Endothelial cell of umbilical vein (primary cell): ENCODE data around the gene ZNF316. TPM values are rescaled to one million over a fixed set of nuclear protein-coding genes. Genes with fewer than 3 reads are reported as not detected.

Experiments used
- BruUV-seq: library from RNA; stranded (reverse); fragments of 400-500 nt; replicated peaks from 2 replicates; lab custom pipeline; 2021; lab: Mats Ljungman, UMichigan
- CTCF ChIA-PET: fragments of 300-600, 350-600 bp; sonication (Branson Sonifier 250); formaldehyde crosslinking; loops from one replicate; lab custom pipeline; 2021; ENCODE audit warnings: antibody characterized with exemption, inconsistent platforms; lab: Charles Lee
- POLR2A ChIA-PET: fragments of 300-600, 350-600 bp; sonication (Branson Sonifier 250); formaldehyde crosslinking; loops from one replicate; lab custom pipeline; 2021; ENCODE audit warnings: antibody characterized with exemption, inconsistent platforms; lab: Charles Lee
- DNase-seq: peaks from one replicate; pipeline ENCODE4 v3.0.0-alpha.2; 2011; ENCODE audit warnings: low read depth, low spot score
- FAIRE-seq: peaks from 2 replicates; lab custom pipeline; 2011; peaks lifted over from hg19 to GRCh38; lab: Jason Lieb, UNC
- H2AFZ ChIP-seq: 2 replicates; pipeline ENCODE4 v1.6.0; 2012; ENCODE audit warnings: low read depth, low read length, control low read depth, inconsistent platforms
- H3K27ac ChIP-seq: 2 replicates; pipeline ENCODE4 v1.5.1; 2011; ENCODE audit warnings: low read depth, mild to moderate bottlenecking, control low read depth, low read length, moderate library complexity; ENCODE audit not compliant: insufficient read depth
- H3K27me3 ChIP-seq, 2 experiments: 2 replicates each; pipeline versions ENCODE4 v1.6.0 to v1.6.1; 2011; ENCODE audit warnings: low read length in 2 of 2, mixed read lengths in 1 of 2; ENCODE audit not compliant: control insufficient read depth in 2 of 2, insufficient read depth in 2 of 2
- H3K36me3 ChIP-seq, 2 experiments: 2 replicates in 1 of 2; 3 replicates in 1 of 2; pipeline ENCODE4 v1.5.1; 2011; ENCODE audit warnings: low read length in 2 of 2, mild to moderate bottlenecking in 1 of 2, moderate library complexity in 1 of 2; ENCODE audit not compliant: control insufficient read depth in 2 of 2, insufficient read depth in 2 of 2; ENCODE audit errors: extremely low read depth in 1 of 2
- H3K4me1 ChIP-seq: 3 replicates; pipeline ENCODE4 v1.5.1; 2011; ENCODE audit warnings: mild to moderate bottlenecking, low read length; ENCODE audit not compliant: control insufficient read depth, insufficient read depth; ENCODE audit errors: extremely low read depth
- H3K4me2 ChIP-seq: 2 replicates; pipeline ENCODE4 v1.6.1; 2011; ENCODE audit warnings: low read length, control low read depth, mixed read lengths; ENCODE audit not compliant: insufficient read depth
- H3K4me3 ChIP-seq, 3 experiments: fragments of 200-600 bp in 1 of 3; sonication (generic), shearing (Covaris generic) in 1 of 3; replicated peaks in 1 of 3; 2 replicates each; pipeline ENCODE4 v1.5.1; 2011 to 2016; ENCODE audit warnings: control low read depth in 3 of 3, low read length in 3 of 3, mild to moderate bottlenecking in 2 of 3, inconsistent platforms in 1 of 3, low read depth in 1 of 3, moderate library complexity in 1 of 3; ENCODE audit not compliant: insufficient read depth in 1 of 3
- H3K79me2 ChIP-seq: 2 replicates; pipeline ENCODE4 v1.6.0; 2012; ENCODE audit warnings: low read length, inconsistent platforms; ENCODE audit not compliant: control insufficient read depth, insufficient read depth
- H3K9ac ChIP-seq: replicated peaks from 2 replicates; pipeline ENCODE3; 2011; ENCODE audit warnings: low read length, control low read depth; ENCODE audit not compliant: insufficient read depth; ENCODE audit errors: extremely low read depth
- H3K9me1 ChIP-seq: replicated peaks from 3 replicates; pipeline ENCODE4 v1.6.0; 2011; ENCODE audit warnings: mild to moderate bottlenecking, low read length; ENCODE audit not compliant: control insufficient read depth, insufficient read depth; ENCODE audit errors: extremely low read depth
- H3K9me3 ChIP-seq: replicated peaks from 2 replicates; pipeline ENCODE4 v1.5.1; 2012; ENCODE audit warnings: low read length, inconsistent platforms; ENCODE audit not compliant: control insufficient read depth, insufficient read depth
- H4K20me1 ChIP-seq: replicated peaks from 2 replicates; pipeline ENCODE3; 2011; ENCODE audit warnings: mild to moderate bottlenecking, low read length; ENCODE audit not compliant: control insufficient read depth, insufficient read depth; ENCODE audit errors: extremely low read depth
- CTCF ChIP-seq, 2 donors: IDR thresholded peaks; 1 replicate in 1 of 2; 2 replicates in 1 of 2; pipeline ENCODE4 v1.5.1; 2011; ENCODE audit warnings: low read length in 2 of 2, mild to moderate bottlenecking in 2 of 2, moderate library complexity in 2 of 2, control low read depth in 1 of 2, inconsistent platforms in 1 of 2, low read depth in 1 of 2; ENCODE audit not compliant: insufficient read depth in 1 of 2; ENCODE audit errors: extremely low read depth in 1 of 2
- EZH2 ChIP-seq: IDR thresholded peaks from 2 replicates; pipeline ENCODE4 v1.6.1; 2012; ENCODE audit warnings: borderline replicate concordance, low read depth, mild to moderate bottlenecking, moderate library complexity, low read length, inconsistent platforms; ENCODE audit not compliant: severe bottlenecking
- FOS ChIP-seq: IDR thresholded peaks from 2 replicates; pipeline ENCODE4 v1.6.1; 2011; ENCODE audit warnings: mild to moderate bottlenecking, low read length, moderate library complexity, borderline replicate concordance; ENCODE audit not compliant: insufficient read depth
- GATA2 ChIP-seq: IDR thresholded peaks from 2 replicates; pipeline ENCODE4 v1.7.0; 2011; ENCODE audit warnings: low read depth, mild to moderate bottlenecking, moderate library complexity, mixed read lengths, low read length; ENCODE audit not compliant: insufficient read length, insufficient read depth
- JUN ChIP-seq: IDR thresholded peaks from 2 replicates; pipeline ENCODE4 v1.6.1; 2011; ENCODE audit warnings: borderline replicate concordance, low read depth; ENCODE audit not compliant: insufficient read length, insufficient read depth
- MAX ChIP-seq: IDR thresholded peaks from 2 replicates; pipeline ENCODE4 v1.6.1; 2011; ENCODE audit not compliant: insufficient read depth, insufficient read length
- MYC ChIP-seq: IDR thresholded peaks from one replicate; pipeline ENCODE4 v1.6.1; 2011; ENCODE audit warnings: mild to moderate bottlenecking, low read depth, low read length
- POLR2A ChIP-seq: IDR thresholded peaks from 2 replicates; pipeline ENCODE4 v1.6.1; 2012; ENCODE audit warnings: low read depth, mild to moderate bottlenecking, control low read depth, low read length
- POLR2AphosphoS5 ChIP-seq: IDR thresholded peaks from 2 replicates; pipeline ENCODE4 v1.6.1; 2012; ENCODE audit warnings: low read depth, mild to moderate bottlenecking, control low read depth, low read length, moderate library complexity; ENCODE audit not compliant: insufficient read depth
- dilution Hi-C: fragments of 300-500 bp; cut with MboI; formaldehyde crosslinking; loops from one replicate; pipeline ENCODE4 v1.15.0; 2019; ENCODE audit warnings: low sequenced_read_pairs; ENCODE audit not compliant: extremely low pct_ligation_motif_present
- intact Hi-C: fragments of 100-400 bp; cut with micrococcal nuclease; formaldehyde crosslinking; loops from one replicate; pipeline ENCODE4 v1.10.0; 2022
- polyA plus RNA-seq, 4 experiments: library from polyadenylated mRNA; depleted of rRNA in 3 of 4; stranded (reverse) in 3 of 4; unstranded in 1 of 4; fragments of >200 nt; gene quantifications; 2 replicates each; pipeline versions ENCODE4 v1.2.1 to v1.2.3, GENCODE V29; 2011 to 2012; ENCODE audit warnings: missing spikeins in 1 of 4
- total RNA-seq: library from RNA; stranded (reverse); gene quantifications from 2 replicates; pipeline ENCODE4 v1.2.3, GENCODE V29; 2021

The ZNF316 gene
- total and polyA plus RNA-seq, 2 donors (not counting 3 experiments of a cell fraction or from before 2014, with no cell fraction given) = 7.7 to 23.8 TPM

- Histone ChIP-seq H3K9me3 (no peaks in the 10 kb centered on the region), H3K27me3 (no peaks in the 10 kb centered on the region), H3K4me3 (no peak overlapping the region), H3K4me2 (no peak overlapping the region), H3K4me1 (peaks cover under 1% of the 10 kb centered on the region), H2AFZ (no peak overlapping the region), H3K9ac (no peak overlapping the region), H3K79me2 (peaks cover 4% of the 10 kb centered on the region), H4K20me1 (no peaks in the 10 kb centered on the region), H3K27ac (no peak overlapping the region), H3K36me3 (peaks cover 10 to 44% of the 10 kb centered on the region in 2 experiments), H3K9me1 (no peaks in the 10 kb centered on the region)
- FAIRE-seq = no peak
- DNase-seq = no peak
- BruUV-seq = no TSS peak
- ChIA-PET CTCF (no interaction called here), POLR2A (no interaction called here)
- intact Hi-C loops (no loop called here), dilution Hi-C loops (no loop called here)
- TF ChIP-seq CTCF (IDR thresholded peaks at IDR 0.05; ENCODE audit: extremely low read depth in 1 of 2, insufficient read depth in 1 of 2, low read depth in 1 of 2, low read length in 2 of 2) (no peak), FOS (no peak), EZH2 (no peak), POLR2AphosphoS5 (no peak), MYC (no peak), GATA2 (no peak), MAX (no peak), JUN (no peak), POLR2A (no peak)
Observed at GRCh38 chr7:6644728-6645127, 7.6 kb downstream of the ZNF316 start.
